Measurements from ENCODE around the gene MACROD2. TPM values are rescaled to one million over a fixed set of nuclear protein-coding genes. Genes with fewer than 3 reads are reported as not detected.

MACROD2 gene
- total and polyA plus RNA-seq, 4 donors = 13.0 to 67.1 (median 20.7) TPM

GRCh38 chr20:14553774-14554534 lies 558.6 kb downstream of the MACROD2 start:
- no peaks in the 10 kb centered on the region for H3K36me3 ChIP-seq (ENCODE audit: control insufficient read depth in 4 of 4, insufficient read depth in 4 of 4, low read length in 4 of 4)
- no peak for ATAC-seq (ENCODE audit: insufficient read depth, low FRiP score)
- no peak overlapping the region for H3K4me3 ChIP-seq
- no peaks in the 10 kb centered on the region for H3K4me1 ChIP-seq (ENCODE audit: control insufficient read depth in 5 of 5, insufficient read depth in 5 of 5, low read length in 5 of 5)
- peaks cover 0 to under 1% (median 0%) of the 10 kb centered on the region in 4 donors for H3K9me3 ChIP-seq (ENCODE audit: control insufficient read depth in 4 of 4, insufficient read depth in 3 of 4, low read length in 3 of 4)
- no peaks in the 10 kb centered on the region for H3K27me3 ChIP-seq (ENCODE audit: control insufficient read depth in 3 of 3, insufficient read depth in 3 of 3, low read length in 2 of 3)
- no peak for DNase-seq
- TF ChIP-seq CTCF (IDR thresholded peaks at IDR 0.05; ENCODE audit: control extremely low read depth, extremely low read depth) = no peak
- no peak overlapping the region for H3K9ac ChIP-seq (ENCODE audit: insufficient read depth in 1 of 2, low read length in 2 of 2)
- WGBS, 2 donors = 63 to 85% methylated on average over 6 of the region's 6 CpGs
- H3K27ac ChIP-seq (ENCODE audit: low read depth in 1 of 2, low read length in 1 of 2) = no peak overlapping the region

- no peak overlapping the region for H3K9ac ChIP-seq (ENCODE audit: insufficient read depth in 1 of 2, low read length in 2 of 2)
- no peaks in the 10 kb centered on the region for H3K36me3 ChIP-seq (ENCODE audit: control insufficient read depth in 4 of 4, insufficient read depth in 4 of 4, low read length in 4 of 4)
- no peak for TF ChIP-seq CTCF (IDR thresholded peaks at IDR 0.05; ENCODE audit: control extremely low read depth, extremely low read depth)
- no peak for DNase-seq
- H3K27me3 ChIP-seq (ENCODE audit: control insufficient read depth in 3 of 3, insufficient read depth in 3 of 3, low read length in 2 of 3) = no peaks in the 10 kb centered on the region
- no peaks in the 10 kb centered on the region for H3K9me3 ChIP-seq (ENCODE audit: control insufficient read depth in 4 of 4, insufficient read depth in 3 of 4, low read length in 3 of 4)
- H3K27ac ChIP-seq (ENCODE audit: low read depth in 1 of 2, low read length in 1 of 2) = no peak overlapping the region
- WGBS, 2 donors = 91 to 92% methylated on average over 3 of the region's 3 CpGs
- H3K4me1 ChIP-seq (ENCODE audit: control insufficient read depth in 5 of 5, insufficient read depth in 5 of 5, low read length in 5 of 5) = no peaks in the 10 kb centered on the region
- H3K4me3 ChIP-seq = no peak overlapping the region
- no peak for ATAC-seq (ENCODE audit: insufficient read depth, low FRiP score)
Observed at GRCh38 chr20:14555676-14556075, 560.4 kb downstream of the MACROD2 start.

GRCh38 chr20:14556206-14556605 lies 560.9 kb downstream of the MACROD2 start:
- no peak overlapping the region for H3K9ac ChIP-seq (ENCODE audit: insufficient read depth in 1 of 2, low read length in 2 of 2)
- no peak for ATAC-seq (ENCODE audit: insufficient read depth, low FRiP score)

More at GRCh38 chr20:14556206-14556605, 560.9 kb downstream of the MACROD2 start:
- Histone ChIP-seq H3K27me3 (ENCODE audit: control insufficient read depth in 3 of 3, insufficient read depth in 3 of 3, low read length in 2 of 3) (no peaks in the 10 kb centered on the region), H3K9me3 (ENCODE audit: control insufficient read depth in 4 of 4, insufficient read depth in 3 of 4, low read length in 3 of 4) (no peaks in the 10 kb centered on the region), H3K27ac (ENCODE audit: low read depth in 1 of 2, low read length in 1 of 2) (no peak overlapping the region), H3K4me1 (ENCODE audit: control insufficient read depth in 5 of 5, insufficient read depth in 5 of 5, low read length in 5 of 5) (no peaks in the 10 kb centered on the region), H3K36me3 (ENCODE audit: control insufficient read depth in 4 of 4, insufficient read depth in 4 of 4, low read length in 4 of 4) (no peaks in the 10 kb centered on the region), H3K4me3 (no peak overlapping the region)
- TF ChIP-seq CTCF (IDR thresholded peaks at IDR 0.05; ENCODE audit: control extremely low read depth, extremely low read depth) = no peak
- 86 to 91% methylated on average over 2 of the region's 2 CpGs for whole genome bisulfite sequencing, 2 donors
- no peak for DNase-seq

All from lung (tissue), 12 donors.